Liver (tissue), 3 donors: ENCODE measurements around the gene MAST2.

Source experiments
- EGR1 ChIP-seq, 2 donors: IDR thresholded peaks; 2 replicates each; pipeline ENCODE4 v1.6.1; 2016 to 2018; ENCODE audit warnings: antibody characterized with exemption in 2 of 2, low read depth in 2 of 2
- FOXA2 ChIP-seq: IDR thresholded peaks from 2 replicates; pipeline ENCODE4 v1.6.1; 2016; ENCODE audit warnings: antibody characterized with exemption
- GABPA ChIP-seq, 2 donors: IDR thresholded peaks in 1 of 2; conservative IDR thresholded peaks in 1 of 2; 2 replicates each; pipeline ENCODE4 v1.6.1; 2016; ENCODE audit warnings: antibody characterized with exemption in 2 of 2, mild to moderate bottlenecking in 1 of 2, moderate library complexity in 1 of 2
- JUND ChIP-seq, 2 donors: IDR thresholded peaks; 2 replicates each; pipeline ENCODE4 v1.6.1; 2016; ENCODE audit warnings: antibody characterized with exemption in 2 of 2
- RAD21 ChIP-seq, 2 donors: IDR thresholded peaks; 2 replicates each; pipeline ENCODE4 v1.6.1; 2016; ENCODE audit warnings: antibody characterized with exemption in 2 of 2, mild to moderate bottlenecking in 2 of 2
- TAF1 ChIP-seq: conservative IDR thresholded peaks from 2 replicates; pipeline ENCODE4 v1.6.1; 2016; ENCODE audit warnings: antibody characterized with exemption, mild to moderate bottlenecking
- YY1 ChIP-seq: IDR thresholded peaks from 2 replicates; pipeline ENCODE4 v1.6.1; 2016; ENCODE audit warnings: antibody characterized with exemption, mild to moderate bottlenecking
- TF ChIP-seq, protein P1 (sequence below): fragments of 150-350 bp; IDR thresholded peaks from 2 replicates; pipeline ENCODE4 v1.5.1; 2017; ENCODE audit warnings: improper control_type of control experiment, low read depth, low read length; ENCODE audit not compliant: missing input control
- TF ChIP-seq, protein P2 (sequence below): IDR thresholded peaks from 2 replicates; pipeline ENCODE4 v1.6.1; 2016; ENCODE audit warnings: antibody characterized with exemption
- TF ChIP-seq, protein P3 (sequence below): IDR thresholded peaks from 2 replicates; pipeline ENCODE4 v1.6.1; 2016; ENCODE audit warnings: antibody characterized with exemption
- TF ChIP-seq, protein P4 (sequence below): IDR thresholded peaks from 2 replicates; pipeline ENCODE4 v1.6.1; 2016; ENCODE audit warnings: antibody characterized with exemption
- donor health status: healthy.
- donor health status: healthy.

DNA sequence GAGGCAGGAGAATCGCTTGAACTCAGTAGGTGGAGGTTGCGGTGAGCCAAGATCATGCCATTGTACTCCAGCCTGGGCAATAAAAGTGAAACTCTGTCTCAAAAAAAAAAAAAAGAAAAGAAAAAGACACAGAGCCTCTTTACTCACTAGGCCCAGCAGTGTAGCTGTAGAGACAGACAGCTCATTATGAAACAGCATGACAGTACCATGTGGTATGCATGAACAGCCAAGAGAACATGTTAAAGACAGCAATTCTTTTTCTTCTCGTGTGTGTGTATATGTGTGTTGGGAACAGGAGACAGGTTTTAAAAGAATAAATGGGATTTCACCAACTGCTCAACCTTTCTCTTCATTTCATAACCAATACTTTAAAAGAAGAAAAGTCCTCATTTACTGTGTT is 210.2 kb downstream of the MAST2 start:
- TF ChIP-seq, protein P1, sequence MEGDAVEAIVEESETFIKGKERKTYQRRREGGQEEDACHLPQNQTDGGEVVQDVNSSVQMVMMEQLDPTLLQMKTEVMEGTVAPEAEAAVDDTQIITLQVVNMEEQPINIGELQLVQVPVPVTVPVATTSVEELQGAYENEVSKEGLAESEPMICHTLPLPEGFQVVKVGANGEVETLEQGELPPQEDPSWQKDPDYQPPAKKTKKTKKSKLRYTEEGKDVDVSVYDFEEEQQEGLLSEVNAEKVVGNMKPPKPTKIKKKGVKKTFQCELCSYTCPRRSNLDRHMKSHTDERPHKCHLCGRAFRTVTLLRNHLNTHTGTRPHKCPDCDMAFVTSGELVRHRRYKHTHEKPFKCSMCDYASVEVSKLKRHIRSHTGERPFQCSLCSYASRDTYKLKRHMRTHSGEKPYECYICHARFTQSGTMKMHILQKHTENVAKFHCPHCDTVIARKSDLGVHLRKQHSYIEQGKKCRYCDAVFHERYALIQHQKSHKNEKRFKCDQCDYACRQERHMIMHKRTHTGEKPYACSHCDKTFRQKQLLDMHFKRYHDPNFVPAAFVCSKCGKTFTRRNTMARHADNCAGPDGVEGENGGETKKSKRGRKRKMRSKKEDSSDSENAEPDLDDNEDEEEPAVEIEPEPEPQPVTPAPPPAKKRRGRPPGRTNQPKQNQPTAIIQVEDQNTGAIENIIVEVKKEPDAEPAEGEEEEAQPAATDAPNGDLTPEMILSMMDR: no peak
- TF ChIP-seq JUND (IDR thresholded peaks at IDR 0.05): no peak
- TF ChIP-seq FOXA2: no peak
- TF ChIP-seq RAD21 (IDR thresholded peaks at IDR 0.05): no peak
- no peak for TF ChIP-seq YY1
- TF ChIP-seq EGR1 (IDR thresholded peaks at IDR 0.05; ENCODE audit: low read depth in 2 of 2): no peak
- TF ChIP-seq, protein P2, sequence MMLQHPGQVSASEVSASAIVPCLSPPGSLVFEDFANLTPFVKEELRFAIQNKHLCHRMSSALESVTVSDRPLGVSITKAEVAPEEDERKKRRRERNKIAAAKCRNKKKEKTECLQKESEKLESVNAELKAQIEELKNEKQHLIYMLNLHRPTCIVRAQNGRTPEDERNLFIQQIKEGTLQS: no peak
- TF ChIP-seq GABPA (IDR thresholded peaks at IDR 0.05 in 1 of 2, conservative IDR thresholded peaks at IDR 0.05 in 1 of 2): no peak
- TF ChIP-seq, protein P3, sequence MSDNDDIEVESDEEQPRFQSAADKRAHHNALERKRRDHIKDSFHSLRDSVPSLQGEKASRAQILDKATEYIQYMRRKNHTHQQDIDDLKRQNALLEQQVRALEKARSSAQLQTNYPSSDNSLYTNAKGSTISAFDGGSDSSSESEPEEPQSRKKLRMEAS: no peak
- TF ChIP-seq TAF1: no peak
- TF ChIP-seq, protein P4, sequence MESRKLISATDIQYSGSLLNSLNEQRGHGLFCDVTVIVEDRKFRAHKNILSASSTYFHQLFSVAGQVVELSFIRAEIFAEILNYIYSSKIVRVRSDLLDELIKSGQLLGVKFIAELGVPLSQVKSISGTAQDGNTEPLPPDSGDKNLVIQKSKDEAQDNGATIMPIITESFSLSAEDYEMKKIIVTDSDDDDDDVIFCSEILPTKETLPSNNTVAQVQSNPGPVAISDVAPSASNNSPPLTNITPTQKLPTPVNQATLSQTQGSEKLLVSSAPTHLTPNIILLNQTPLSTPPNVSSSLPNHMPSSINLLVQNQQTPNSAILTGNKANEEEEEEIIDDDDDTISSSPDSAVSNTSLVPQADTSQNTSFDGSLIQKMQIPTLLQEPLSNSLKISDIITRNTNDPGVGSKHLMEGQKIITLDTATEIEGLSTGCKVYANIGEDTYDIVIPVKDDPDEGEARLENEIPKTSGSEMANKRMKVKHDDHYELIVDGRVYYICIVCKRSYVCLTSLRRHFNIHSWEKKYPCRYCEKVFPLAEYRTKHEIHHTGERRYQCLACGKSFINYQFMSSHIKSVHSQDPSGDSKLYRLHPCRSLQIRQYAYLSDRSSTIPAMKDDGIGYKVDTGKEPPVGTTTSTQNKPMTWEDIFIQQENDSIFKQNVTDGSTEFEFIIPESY: no peak
